Spleen (tissue), 7 donors: ENCODE results near the gene E2F7.

ENCODE experiments used
- CTCF ChIP-seq, 11 experiments: fragments of 200-600 bp in 7 of 11; fragments of 450-650 bp in 4 of 11; sonication (generic) in 4 of 11; IDR thresholded peaks in 8 of 11; conservative IDR thresholded peaks in 3 of 11; 1 replicate in 7 of 11; 2 replicates in 4 of 11; pipeline versions ENCODE4 v1.4.0 to v1.8.0; 2016 to 2021; ENCODE audit warnings: antibody characterized with exemption in 11 of 11, inconsistent platforms in 4 of 11, mild to moderate bottlenecking in 1 of 11
- POLR2A ChIP-seq, 3 donors: fragments of 450-650 bp; IDR thresholded peaks; one replicate each; pipeline ENCODE4 v1.5.1; 2017; ENCODE audit warnings: antibody characterized with exemption in 3 of 3, mild to moderate bottlenecking in 1 of 3
- POLR2AphosphoS5 ChIP-seq, 3 donors: sonication (generic); formaldehyde crosslinking; IDR thresholded peaks; one replicate each; pipeline ENCODE4 v1.5.1; 2017; ENCODE audit warnings: antibody characterized with exemption in 3 of 3
- donor health status: DM: no; HTN: no; CAD: no; lungs with moderate emphysema.
- donor health status: DM: no; HTN: no; CAD: no.
- donor health status: DM: no; HTN: no; CAD: no.

DNA sequence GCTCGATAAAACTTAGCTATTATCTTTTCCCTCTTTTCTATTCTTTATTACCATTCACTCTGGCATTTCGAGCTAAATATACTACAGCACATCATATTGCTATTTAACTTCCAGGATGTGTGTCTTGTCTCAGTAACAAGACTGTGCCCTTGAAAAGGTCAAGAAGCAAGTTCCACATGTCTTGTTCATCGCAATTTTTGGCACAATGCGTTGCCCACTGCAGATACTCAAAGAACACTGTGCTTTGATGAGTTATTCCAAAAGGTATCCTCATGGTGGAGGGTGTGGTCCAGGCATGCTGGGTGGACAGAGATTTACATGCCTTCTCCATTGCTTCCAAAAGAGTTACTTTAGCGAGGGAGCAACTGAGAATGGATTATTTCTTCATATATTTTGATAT is 6.6 kb downstream of the E2F7 start:
- TF ChIP-seq POLR2A (IDR thresholded peaks at IDR 0.05) (no peak), CTCF (IDR thresholded peaks at IDR 0.05 in 8 of 11, conservative IDR thresholded peaks at IDR 0.05 in 3 of 11) (no peak), POLR2AphosphoS5 (IDR thresholded peaks at IDR 0.05) (no peak)
